Stimulated activated CD4-positive, alpha-beta T cell treated with anti-CD3 and anti-CD28 coated beads, TNF-alpha, amount 100 ng/mL, for 4 hours (primary cell): ENCODE measurements around the gene FUT1.
"Not testable (repeated sequence)": the region's sequence is repeated elsewhere in the genome, so short reads cannot be mapped to it uniquely, and the experiment has no call there.

Experiments
- DNase-seq, 3 experiments: peaks; one replicate each; pipeline ENCODE4 v3.0.0-alpha.2; 2020; ENCODE audit warnings: low read depth in 3 of 3

FUT1 gene

DNA sequence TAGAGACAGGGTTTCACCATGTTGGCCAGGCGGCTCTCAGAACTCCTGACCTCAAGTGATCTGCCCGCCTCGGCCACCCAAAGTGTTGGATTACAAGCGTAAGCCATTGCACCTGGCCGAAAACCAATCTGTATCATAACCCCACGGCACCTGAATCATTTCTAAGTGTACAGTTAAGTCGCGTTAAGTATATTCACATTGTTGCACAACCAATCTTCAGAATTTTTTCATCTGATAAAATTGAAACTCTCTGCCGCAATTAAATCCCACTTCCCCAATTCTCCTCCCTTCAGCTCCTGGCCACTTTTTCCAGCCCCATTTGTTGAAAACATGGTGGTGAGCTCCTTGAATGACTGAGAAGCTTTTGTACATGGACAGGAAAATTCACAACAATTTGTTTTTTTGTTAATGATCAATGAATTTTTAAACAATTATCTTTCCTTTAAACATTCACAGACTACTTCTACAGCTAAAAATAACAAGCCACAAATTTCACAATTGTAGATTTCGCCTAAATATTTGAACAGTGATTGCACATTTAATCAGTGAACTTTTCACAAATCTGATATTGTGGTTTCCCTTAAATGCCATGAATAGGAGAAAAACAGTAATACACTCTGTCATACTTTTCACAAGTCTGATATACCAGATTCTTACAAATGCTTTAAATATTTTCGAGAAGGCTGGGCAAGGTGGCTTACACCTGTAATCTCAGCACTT lies 16.7 kb upstream of the FUT1 start:
- DNase-seq: no peak

DNA sequence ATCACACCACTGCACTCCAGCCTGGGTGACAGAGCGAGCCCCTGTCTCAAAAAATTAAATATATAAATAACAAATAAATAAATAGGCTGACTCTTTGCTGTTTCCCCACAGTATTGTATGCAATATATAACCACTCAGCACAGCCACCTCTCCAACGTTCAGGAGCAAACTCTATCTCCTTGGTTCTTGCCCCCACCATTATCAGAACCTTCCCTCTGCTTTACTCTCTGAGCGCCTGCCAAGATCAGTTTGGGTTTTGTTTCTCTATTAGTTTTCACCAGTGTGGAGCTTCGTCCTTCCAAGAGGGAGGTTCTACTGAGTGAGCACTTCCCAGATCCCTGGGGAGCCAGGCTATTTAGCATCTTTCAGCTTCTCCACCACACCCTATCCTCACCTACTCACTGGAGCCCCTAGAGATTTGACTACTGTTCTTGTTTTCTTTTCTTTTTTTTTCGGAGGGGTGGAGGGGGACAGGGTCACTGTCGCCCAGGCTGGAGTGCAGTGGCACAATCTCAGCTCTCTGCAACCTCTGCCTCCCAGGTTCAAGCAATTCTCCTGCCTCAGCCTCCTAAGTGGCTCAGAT lies 15.8 kb upstream of the FUT1 start:
- DNase-seq: not testable (repeated sequence)

- not testable (repeated sequence) for DNase-seq
Measured at GRCh38 chr19:48765816-48766215, 13.4 kb upstream of the FUT1 start.

GRCh38 chr19:48760504-48761205 lies 8.2 kb upstream of the FUT1 start:
- no peak for DNase-seq

DNA sequence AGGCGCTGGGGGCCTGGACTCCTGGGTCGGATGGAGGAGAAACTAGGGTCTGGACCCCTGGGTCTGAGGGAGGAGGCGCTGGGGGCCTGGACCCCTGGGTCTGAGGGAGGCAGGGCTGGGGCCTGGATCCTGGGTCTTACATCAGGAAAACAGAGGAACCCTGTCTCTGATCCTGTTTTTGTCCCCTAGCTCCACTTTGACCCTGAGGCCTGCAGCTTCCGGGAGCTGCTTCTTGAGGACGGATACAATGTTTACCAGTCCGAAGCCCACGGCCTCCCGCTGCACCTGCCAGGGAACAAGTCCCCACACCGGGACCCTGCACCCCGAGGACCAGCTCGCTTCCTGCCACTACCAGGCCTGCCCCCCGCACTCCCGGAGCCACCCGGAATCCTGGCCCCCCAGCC lies 5.3 kb upstream of the FUT1 start:
- no peak for DNase-seq

GRCh38 chr19:48757089-48757675 lies 4.7 kb upstream of the FUT1 start:
- DNase-seq: no peak

DNA sequence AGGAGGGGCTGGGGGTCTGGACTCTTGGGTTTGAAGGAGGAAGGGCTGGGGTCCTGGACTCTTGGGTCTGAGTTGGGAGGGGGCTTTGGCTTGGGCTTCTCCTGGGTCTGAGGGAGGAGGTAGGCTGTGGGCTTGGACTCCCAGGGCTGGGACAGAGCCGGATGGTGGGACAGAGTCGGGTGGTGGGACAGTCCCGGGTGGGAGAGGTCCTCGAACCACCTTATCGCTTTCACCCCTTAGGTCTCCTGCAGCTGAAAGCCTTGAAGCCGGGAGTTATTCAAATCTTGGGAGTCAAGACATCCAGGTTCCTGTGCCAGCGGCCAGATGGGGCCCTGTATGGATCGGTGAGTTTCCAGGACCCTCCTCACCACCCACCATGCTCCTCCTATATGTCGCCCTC lies 4.2 kb upstream of the FUT1 start:
- DNase-seq: no peak

- no peak for DNase-seq
Measured at GRCh38 chr19:48756212-48756611, 3.8 kb upstream of the FUT1 start.

DNA sequence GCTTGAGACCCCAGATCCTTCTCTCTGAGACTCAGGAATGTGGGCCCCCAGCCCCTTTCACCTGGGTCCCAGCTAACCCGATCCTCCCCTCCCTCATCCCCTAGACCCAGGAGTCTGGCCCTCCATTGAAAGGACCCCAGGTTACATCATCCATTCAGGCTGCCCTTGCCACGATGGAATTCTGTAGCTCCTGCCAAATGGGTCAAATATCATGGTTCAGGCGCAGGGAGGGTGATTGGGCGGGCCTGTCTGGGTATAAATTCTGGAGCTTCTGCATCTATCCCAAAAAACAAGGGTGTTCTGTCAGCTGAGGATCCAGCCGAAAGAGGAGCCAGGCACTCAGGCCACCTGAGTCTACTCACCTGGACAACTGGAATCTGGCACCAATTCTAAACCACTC lies 3.3 kb upstream of the FUT1 start:
- no peak for DNase-seq

GRCh38 chr19:48755084-48755641 lies 2.7 kb upstream of the FUT1 start, which contains the start of gene FGF21:
TSS of gene FGF21 (plus strand) at chr19:48755524. CDS start at chr19:48756237, 713 bp downstream.
- DNase-seq: no peak

- no peak for DNase-seq
Measured at GRCh38 chr19:48751845-48752495, 471 bp downstream of the FUT1 start.

- no peak for DNase-seq
Measured at GRCh38 chr19:48750771-48751504, 1.5 kb downstream of the FUT1 start.

GRCh38 chr19:48750351-48750750 lies 2.1 kb downstream of the FUT1 start:
- no peak for DNase-seq

- no peak for DNase-seq
Measured at GRCh38 chr19:48749571-48750198, 2.8 kb downstream of the FUT1 start.

DNA sequence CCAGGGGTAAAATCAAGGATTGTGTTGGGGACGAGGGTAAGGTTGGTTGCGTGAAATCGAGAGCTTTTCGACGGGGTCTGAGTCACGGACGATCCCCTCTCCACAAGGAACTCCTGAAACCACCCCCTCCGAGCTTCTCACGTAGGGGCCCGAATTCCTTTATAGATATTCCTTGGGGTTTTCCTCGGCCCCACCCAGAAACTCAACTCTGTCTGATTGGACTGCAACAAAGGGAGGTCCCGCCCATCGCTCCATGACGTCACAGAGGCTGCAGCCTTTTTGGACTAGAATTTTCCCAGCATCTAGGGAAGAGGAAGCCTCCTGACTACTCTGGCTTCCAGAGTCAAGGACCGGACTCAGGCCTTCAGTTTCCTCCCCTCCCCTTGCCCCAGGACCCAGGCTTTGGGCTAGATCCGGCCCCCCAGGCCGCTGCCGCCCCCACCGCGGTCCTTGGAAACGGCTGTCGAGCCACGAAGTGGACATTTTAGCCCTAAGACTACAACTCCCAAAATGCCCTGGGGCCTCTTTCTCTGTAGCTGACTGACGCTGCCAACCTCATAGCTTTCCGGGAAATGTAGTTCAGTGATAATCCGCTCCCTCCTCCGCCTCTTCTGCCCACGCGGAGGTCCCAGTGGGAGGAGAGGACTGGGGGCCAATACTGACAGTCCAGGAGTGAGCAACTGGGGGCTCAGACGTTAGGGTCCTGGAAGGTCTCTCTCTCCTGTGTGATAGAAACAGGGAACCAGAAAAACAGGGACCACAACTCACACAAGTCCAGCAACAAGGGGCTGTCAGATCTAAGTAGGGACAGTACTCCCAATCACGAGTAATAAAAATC lies 5.5 kb downstream of the FUT1 start, which contains the start of gene IZUMO1:
Gene IZUMO1, minus strand, starts transcription at position 172 of the 838 bp plus-strand sequence. CDS start 1,050 bp downstream, outside the sequence.
- no peak for DNase-seq

DNA sequence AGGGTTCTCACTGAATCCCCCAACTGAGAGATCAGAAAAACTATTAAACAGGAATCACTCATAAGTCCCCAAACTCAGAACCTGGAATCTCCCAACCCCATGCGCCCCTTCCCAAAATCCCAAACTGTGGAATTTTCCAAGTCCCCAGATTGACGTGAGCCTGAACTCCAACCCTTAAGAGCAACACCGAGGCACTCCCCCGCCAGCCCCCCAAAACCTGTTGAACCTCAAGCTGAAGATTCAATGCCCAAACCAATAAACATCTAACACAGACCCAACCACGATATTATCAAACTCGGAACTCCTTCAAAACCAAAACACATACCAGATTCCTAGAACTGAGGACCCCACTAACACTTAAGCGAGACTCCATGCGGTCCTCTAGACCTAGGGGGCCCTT lies 6.3 kb downstream of the FUT1 start:
- DNase-seq: no peak

DNA sequence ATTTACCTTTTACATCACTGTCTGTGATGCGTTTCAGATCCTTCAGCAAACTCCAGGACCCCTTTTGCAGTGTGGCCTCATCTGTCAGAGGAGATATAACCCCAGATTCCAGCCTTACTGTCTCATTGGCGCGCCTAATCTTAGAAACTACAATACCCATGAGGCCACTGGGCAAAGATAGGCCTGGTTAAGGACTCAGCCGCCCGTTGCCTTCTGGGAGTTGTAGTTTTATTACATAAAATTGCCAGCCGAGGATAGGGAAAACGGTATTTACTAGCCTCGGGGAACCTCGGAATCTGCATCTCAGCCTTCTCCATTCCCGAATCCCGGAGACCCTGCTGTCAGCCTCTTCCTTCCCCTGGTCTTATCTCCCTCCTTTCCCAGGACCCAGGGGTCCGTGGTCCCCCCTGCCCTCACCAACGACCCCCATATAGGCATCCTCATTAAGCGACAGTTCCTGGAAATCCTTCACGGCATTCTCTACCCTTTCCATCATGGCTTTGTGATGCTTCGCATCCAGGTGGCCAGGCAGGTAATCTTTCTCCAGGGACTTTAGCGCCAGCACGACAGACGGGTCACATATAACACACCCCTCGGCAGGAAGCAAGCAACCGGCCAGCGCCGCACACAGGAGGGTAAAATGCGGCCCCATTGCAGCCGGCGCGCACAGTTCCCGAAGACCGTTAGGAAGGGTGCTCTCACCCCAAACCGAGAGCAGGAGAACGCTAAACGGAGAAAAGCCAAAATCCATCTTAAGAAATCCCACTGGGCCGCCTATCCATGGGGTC lies 7.0 kb downstream of the FUT1 start:
- no peak for DNase-seq

GRCh38 chr19:48742096-48742495 lies 10.3 kb downstream of the FUT1 start:
- DNase-seq: no peak
